Measurements from ENCODE around the gene CRIP2.

Gene CRIP2

GRCh38 chr14:105495101-105495989 lies 20.7 kb downstream of the CRIP2 start:
- peaks cover 9% of the 10 kb centered on the region for H3K4me1 ChIP-seq (ENCODE audit: low read length)
- H2AFZ ChIP-seq (ENCODE audit: low read depth, low read length): no peak overlapping the region
- no peak overlapping the region for H3K4me2 ChIP-seq (ENCODE audit: low read length)
- no peak overlapping the region for H3K4me3 ChIP-seq (ENCODE audit: low read length)
- peaks cover 8% of the 10 kb centered on the region for H3K79me2 ChIP-seq (ENCODE audit: low read length)
- no peak for TF ChIP-seq EZH2phosphoT487 (IDR thresholded peaks at IDR 0.05; ENCODE audit: low read depth)
- TF ChIP-seq CTCF (IDR thresholded peaks at IDR 0.05; ENCODE audit: low read depth, low read length): no peak
- H3K9me3 ChIP-seq (ENCODE audit: insufficient read depth, low read length): no peaks in the 10 kb centered on the region
- no peak overlapping the region for H3K27ac ChIP-seq (ENCODE audit: low read length)
- H3K9ac ChIP-seq (ENCODE audit: low read length): no peak overlapping the region
- peaks cover 11% of the 10 kb centered on the region for H4K20me1 ChIP-seq (ENCODE audit: insufficient read depth, low read length)
- H3K27me3 ChIP-seq (ENCODE audit: low read depth, low read length): no peaks in the 10 kb centered on the region
- H3K36me3 ChIP-seq (replicated peaks; ENCODE audit: low read depth, low read length): peaks cover 6% of the 10 kb centered on the region

GRCh38 chr14:105495990-105496830 lies 21.6 kb downstream of the CRIP2 start:
- H2AFZ ChIP-seq (ENCODE audit: low read depth, low read length): no peak overlapping the region
- no peaks in the 10 kb centered on the region for H3K9me3 ChIP-seq (ENCODE audit: insufficient read depth, low read length)
- peaks cover 9% of the 10 kb centered on the region for H3K4me1 ChIP-seq (ENCODE audit: low read length)
- no peak overlapping the region for H3K27ac ChIP-seq (ENCODE audit: low read length)
- H3K9ac ChIP-seq (ENCODE audit: low read length): no peak overlapping the region
- no peak overlapping the region for H3K4me2 ChIP-seq (ENCODE audit: low read length)
- TF ChIP-seq EZH2phosphoT487 (IDR thresholded peaks at IDR 0.05; ENCODE audit: low read depth) (no peak), CTCF (IDR thresholded peaks at IDR 0.05; ENCODE audit: low read depth, low read length) (no peak)
- H4K20me1 ChIP-seq (ENCODE audit: insufficient read depth, low read length): peaks cover 11% of the 10 kb centered on the region
- H3K36me3 ChIP-seq (replicated peaks; ENCODE audit: low read depth, low read length): peaks cover 6% of the 10 kb centered on the region
- H3K4me3 ChIP-seq (ENCODE audit: low read length): no peak overlapping the region
- H3K79me2 ChIP-seq (ENCODE audit: low read length): peaks cover 8% of the 10 kb centered on the region
- no peaks in the 10 kb centered on the region for H3K27me3 ChIP-seq (ENCODE audit: low read depth, low read length)

- no peaks in the 10 kb centered on the region for H3K9me3 ChIP-seq (ENCODE audit: insufficient read depth, low read length)
- no peak overlapping the region for H3K27ac ChIP-seq (ENCODE audit: low read length)
- H2AFZ ChIP-seq (ENCODE audit: low read depth, low read length): no peak overlapping the region
- H3K36me3 ChIP-seq (replicated peaks; ENCODE audit: low read depth, low read length): peaks cover 6% of the 10 kb centered on the region
- H3K4me2 ChIP-seq (ENCODE audit: low read length): no peak overlapping the region
- no peak for TF ChIP-seq EZH2phosphoT487 (IDR thresholded peaks at IDR 0.05; ENCODE audit: low read depth)
- no peak for TF ChIP-seq CTCF (IDR thresholded peaks at IDR 0.05; ENCODE audit: low read depth, low read length)
- no peak overlapping the region for H3K9ac ChIP-seq (ENCODE audit: low read length)
- no peak overlapping the region for H3K4me3 ChIP-seq (ENCODE audit: low read length)
- peaks cover 7% of the 10 kb centered on the region for H4K20me1 ChIP-seq (ENCODE audit: insufficient read depth, low read length)
- no peaks in the 10 kb centered on the region for H3K27me3 ChIP-seq (ENCODE audit: low read depth, low read length)
- H3K79me2 ChIP-seq (ENCODE audit: low read length): peaks cover 5% of the 10 kb centered on the region
- H3K4me1 ChIP-seq (ENCODE audit: low read length): peaks cover 5% of the 10 kb centered on the region
These were observed 22.4 kb downstream of the CRIP2 start for GRCh38 chr14:105496831-105497591.

Measured in OCI-LY3 (cell line).